ENCODE data around the gene HDAC9. TPM values are rescaled to one million over a fixed set of nuclear protein-coding genes. Genes with fewer than 3 reads are reported as not detected.
"Not testable (repeated sequence)": the region's sequence is repeated elsewhere in the genome, so short reads cannot be mapped to it uniquely, and the experiment has no call there.

HDAC9 gene
- total RNA-seq, 2 donors from 2014 or later = 1.5 to 4.0 TPM

GRCh38 chr7:18978108-18978495, 482.6 kb downstream of the HDAC9 start:
- Histone ChIP-seq H3K9ac (ENCODE audit: extremely low read depth, low read length, poor library complexity, severe bottlenecking) (no peak overlapping the region), H3K27ac (ENCODE audit: low read depth, low read length) (no peak overlapping the region), H3K4me3 (ENCODE audit: low read length) (no peak overlapping the region)

GRCh38 chr7:18990700-18991099, 495.2 kb downstream of the HDAC9 start:
- H3K9me3 Mint-ChIP-seq = peaks cover 12% of the 10 kb centered on the region
- H3K4me1 ChIP-seq (ENCODE audit: control insufficient read depth, insufficient read depth, low read length); H3K9ac ChIP-seq (ENCODE audit: extremely low read depth, low read length, poor library complexity, severe bottlenecking); H3K27me3 Mint-ChIP-seq (ENCODE audit: insufficient read depth); H3K36me3 ChIP-seq (ENCODE audit: control insufficient read depth, insufficient read depth, low read length); H3K27me3 ChIP-seq (ENCODE audit: control insufficient read depth, insufficient read depth, low read length, poor library complexity, severe bottlenecking); H3K9me3 ChIP-seq (ENCODE audit: control insufficient read depth, low read length); H3K27ac ChIP-seq (ENCODE audit: low read depth, low read length); H3K27ac Mint-ChIP-seq; H3K4me3 Mint-ChIP-seq; H3K4me3 ChIP-seq (ENCODE audit: low read length); H3K36me3 Mint-ChIP-seq (ENCODE audit: low read depth); DNase-seq; H3K4me1 Mint-ChIP-seq: not testable (repeated sequence)
- 92 to 94% methylated on average over 9 to 20 of the region's 20 CpGs for WGBS, 2 experiments (ENCODE audit: insufficient coverage in 1 of 2, insufficient read length in 1 of 2)

More at GRCh38 chr7:18978108-18978495, 482.6 kb downstream of the HDAC9 start:
- no peaks in the 10 kb centered on the region for H3K36me3 Mint-ChIP-seq (ENCODE audit: low read depth)
- H3K27ac Mint-ChIP-seq = no peak overlapping the region
- TF ChIP-seq CTCF (conservative IDR thresholded peaks at IDR 0.05) = no peak
- Histone ChIP-seq H3K36me3 (ENCODE audit: control insufficient read depth, insufficient read depth, low read length) (no peaks in the 10 kb centered on the region), H3K9me3 (ENCODE audit: control insufficient read depth, low read length) (no peaks in the 10 kb centered on the region), H3K27me3 (ENCODE audit: control insufficient read depth, insufficient read depth, low read length, poor library complexity, severe bottlenecking) (no peaks in the 10 kb centered on the region), H3K4me1 (ENCODE audit: control insufficient read depth, insufficient read depth, low read length) (no peaks in the 10 kb centered on the region)
- WGBS, 2 experiments (ENCODE audit: insufficient coverage in 1 of 2, insufficient read length in 1 of 2) = 78% methylated on average over 2 of the region's 2 CpGs; no CpG with 5 or more reads in 1 of the 2 experiments
- H3K9me3 Mint-ChIP-seq = peaks cover under 1% of the 10 kb centered on the region
- no peak overlapping the region for H3K4me3 Mint-ChIP-seq
- H3K27me3 Mint-ChIP-seq (ENCODE audit: insufficient read depth) = no peaks in the 10 kb centered on the region
- H3K4me1 Mint-ChIP-seq = peaks cover 3% of the 10 kb centered on the region
- DNase-seq = no peak

GRCh38 chr7:18993933-18994668, 498.6 kb downstream of the HDAC9 start:
- no peak overlapping the region for H3K27ac ChIP-seq (ENCODE audit: low read depth, low read length)
- Mint-ChIP-seq H3K27ac (no peak overlapping the region), H3K4me3 (no peak overlapping the region), H3K36me3 (ENCODE audit: low read depth) (no peaks in the 10 kb centered on the region), H3K27me3 (ENCODE audit: insufficient read depth) (no peaks in the 10 kb centered on the region), H3K4me1 (peaks cover 18% of the 10 kb centered on the region), H3K9me3 (peaks cover 12% of the 10 kb centered on the region)
- H3K4me1 ChIP-seq (ENCODE audit: control insufficient read depth, insufficient read depth, low read length) = no peaks in the 10 kb centered on the region
- H3K27me3 ChIP-seq (ENCODE audit: control insufficient read depth, insufficient read depth, low read length, poor library complexity, severe bottlenecking) = no peaks in the 10 kb centered on the region
- 83 to 89% methylated on average over 1 to 2 of the region's 3 CpGs for WGBS, 2 experiments (ENCODE audit: insufficient coverage in 1 of 2, insufficient read length in 1 of 2)
- no peaks in the 10 kb centered on the region for H3K36me3 ChIP-seq (ENCODE audit: control insufficient read depth, insufficient read depth, low read length)
- DNase-seq = no peak
- no peak overlapping the region for H3K4me3 ChIP-seq (ENCODE audit: low read length)
- no peaks in the 10 kb centered on the region for H3K9me3 ChIP-seq (ENCODE audit: control insufficient read depth, low read length)
- no peak for TF ChIP-seq CTCF (conservative IDR thresholded peaks at IDR 0.05)
- H3K9ac ChIP-seq (ENCODE audit: extremely low read depth, low read length, poor library complexity, severe bottlenecking) = no peak overlapping the region
